IPS-NIHi11 (cell line): Measurements from ENCODE around the gene KLHL20.
A peak's percentile ranks its signal among the peaks of the same experiment; 100 is the strongest.
"Not testable (repeated sequence)": the region's sequence is repeated elsewhere in the genome, so short reads cannot be mapped to it uniquely, and the experiment has no call there.

ENCODE experiments used
- DNase-seq: peaks from one replicate; pipeline ENCODE4 v3.0.0; 2012; ENCODE audit warnings: mixed read lengths, low spot score

The KLHL20 gene

GRCh38 chr1:173753830-173754229, 39.0 kb downstream of the KLHL20 start:
- no peak for DNase-seq

DNA sequence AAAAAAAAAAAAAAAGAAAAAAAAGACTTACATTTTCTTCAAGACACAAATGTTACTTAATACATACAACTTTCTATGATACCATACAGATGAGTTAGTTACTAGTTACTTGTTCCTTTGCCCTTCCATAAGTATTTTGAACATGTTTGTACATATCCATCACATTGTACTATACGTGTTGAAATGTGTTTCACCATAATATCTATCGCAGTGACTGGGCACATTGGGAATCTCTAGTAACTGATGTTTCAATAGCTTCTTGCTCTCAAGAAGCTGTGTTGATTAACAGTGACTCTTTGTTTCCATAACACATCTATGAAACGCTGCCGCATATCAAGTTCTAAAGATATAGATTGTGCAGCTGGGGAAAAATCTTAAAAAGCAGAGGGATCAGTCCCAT, 42.9 kb downstream of the KLHL20 start:
- no peak for DNase-seq

DNA sequence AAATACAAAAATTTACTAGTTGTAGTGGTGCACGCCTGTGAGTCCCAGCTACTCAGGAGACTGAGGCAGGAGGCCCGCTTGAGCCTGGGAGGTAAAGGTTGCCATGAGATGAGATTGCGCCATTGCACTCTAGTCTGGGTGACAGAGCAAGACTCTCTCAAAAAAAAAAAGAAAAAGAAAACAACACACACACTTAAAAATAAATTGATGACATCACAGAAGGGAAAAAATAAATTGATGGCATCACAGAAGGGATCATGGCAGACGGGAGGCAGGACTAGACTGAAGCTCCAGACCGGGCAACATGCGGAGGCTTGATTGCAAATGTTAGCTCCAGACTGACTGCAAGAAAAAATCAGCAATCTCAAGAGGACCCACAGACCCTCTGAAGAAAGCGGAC, 43.3 kb downstream of the KLHL20 start:
- no peak for DNase-seq

DNA sequence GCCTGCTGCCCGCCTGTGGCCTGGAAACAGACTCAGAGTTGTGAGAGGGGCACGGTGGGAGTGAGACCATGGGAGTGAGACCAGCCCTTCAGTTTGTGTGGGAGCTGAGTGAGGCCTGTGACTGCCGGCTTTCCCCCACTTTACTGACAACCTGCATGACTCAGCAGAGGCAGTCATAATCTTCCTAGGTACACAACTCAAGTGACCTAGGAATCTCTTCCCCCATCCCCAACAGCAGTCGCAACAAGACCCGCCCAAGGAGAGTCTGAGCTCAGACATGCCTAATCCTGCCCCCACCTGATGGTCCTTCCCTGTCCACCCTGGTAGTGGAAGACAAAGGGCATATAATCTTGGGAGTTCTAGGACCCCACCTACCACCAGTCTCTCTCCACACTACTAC, 44.2 kb downstream of the KLHL20 start:
- DNase-seq, result no peak

DNA sequence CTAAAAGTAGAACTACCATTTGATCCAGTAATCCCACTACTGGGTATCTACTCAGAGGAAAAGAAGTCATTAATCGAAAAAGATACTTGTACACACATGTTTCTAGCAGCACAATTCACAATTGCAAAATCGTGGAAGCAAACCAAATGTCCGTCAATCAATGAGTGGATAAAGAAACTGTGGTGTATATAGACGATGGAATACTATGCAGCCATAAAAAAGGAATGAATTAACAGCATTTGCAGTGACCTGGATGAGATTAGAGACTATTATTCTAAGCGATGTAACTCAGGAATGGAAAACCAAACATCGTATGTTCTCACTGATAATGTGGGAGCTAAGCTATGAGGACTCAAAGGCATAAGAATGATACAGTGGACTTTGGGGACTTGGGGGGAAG, 49.5 kb downstream of the KLHL20 start:
- DNase-seq, result not testable (repeated sequence)

DNA sequence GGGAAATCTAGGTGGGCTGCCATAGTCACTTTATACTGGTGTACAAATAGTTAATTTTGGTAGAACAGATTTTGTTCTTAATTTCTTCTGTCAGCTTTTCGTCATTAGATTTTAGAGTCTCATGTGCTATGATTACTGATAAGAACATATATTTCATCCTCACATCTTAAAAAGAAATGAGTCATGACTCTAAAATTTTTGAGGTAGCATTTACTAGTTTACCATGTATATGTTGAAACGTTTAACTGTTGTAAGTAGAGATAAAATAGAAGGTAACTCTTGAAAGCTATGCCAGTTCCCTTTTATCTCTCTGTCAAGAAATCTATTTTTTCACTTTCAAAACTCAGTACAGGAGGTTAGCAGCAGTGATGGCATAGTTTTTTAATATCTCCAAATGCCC, 53.4 kb downstream of the KLHL20 start:
- no peak for DNase-seq

GRCh38 chr1:173768827-173769226, 54.0 kb downstream of the KLHL20 start:
- DNase-seq, result no peak

GRCh38 chr1:173770330-173770729, 55.5 kb downstream of the KLHL20 start:
- DNase-seq, result not testable (repeated sequence)

GRCh38 chr1:173771560-173771959, 56.8 kb downstream of the KLHL20 start:
- no peak for DNase-seq

DNA sequence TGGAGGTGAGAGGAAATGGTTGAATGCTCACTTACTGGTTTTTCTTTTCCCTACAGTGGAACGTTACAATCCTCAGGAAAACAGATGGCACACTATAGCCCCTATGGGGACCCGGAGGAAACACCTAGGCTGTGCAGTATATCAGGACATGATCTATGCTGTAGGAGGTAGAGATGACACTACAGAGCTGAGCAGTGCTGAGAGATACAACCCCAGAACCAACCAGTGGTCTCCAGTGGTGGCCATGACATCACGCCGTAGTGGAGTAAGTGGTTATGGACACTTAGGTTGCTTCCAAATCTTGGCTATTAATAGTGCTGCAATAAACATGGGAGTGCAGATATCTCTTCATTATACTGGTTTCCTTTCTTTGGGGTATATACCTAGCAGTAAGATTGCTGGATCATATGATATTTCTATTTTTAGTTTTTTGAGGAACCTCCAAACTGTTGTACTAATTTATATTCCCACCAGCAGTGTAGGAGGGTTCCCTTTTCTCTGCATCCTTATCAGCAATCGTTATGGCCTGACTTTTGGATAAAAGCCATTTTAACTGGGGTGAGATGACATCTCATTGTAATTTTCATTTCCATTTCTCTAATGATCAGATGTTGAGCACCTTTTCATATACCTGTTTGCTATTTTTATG, 60.9 kb downstream of the KLHL20 start:
- no peak for DNase-seq

GRCh38 chr1:173779936-173780335, 65.2 kb downstream of the KLHL20 start:
- DNase-seq, result no peak

GRCh38 chr1:173784997-173785396, 70.2 kb downstream of the KLHL20 start:
- no peak for DNase-seq

- no peak for DNase-seq
Observed at GRCh38 chr1:173789841-173790240, 75.1 kb downstream of the KLHL20 start.

- DNase-seq, result no peak
Observed at GRCh38 chr1:173798078-173798477, 83.3 kb downstream of the KLHL20 start.

DNA sequence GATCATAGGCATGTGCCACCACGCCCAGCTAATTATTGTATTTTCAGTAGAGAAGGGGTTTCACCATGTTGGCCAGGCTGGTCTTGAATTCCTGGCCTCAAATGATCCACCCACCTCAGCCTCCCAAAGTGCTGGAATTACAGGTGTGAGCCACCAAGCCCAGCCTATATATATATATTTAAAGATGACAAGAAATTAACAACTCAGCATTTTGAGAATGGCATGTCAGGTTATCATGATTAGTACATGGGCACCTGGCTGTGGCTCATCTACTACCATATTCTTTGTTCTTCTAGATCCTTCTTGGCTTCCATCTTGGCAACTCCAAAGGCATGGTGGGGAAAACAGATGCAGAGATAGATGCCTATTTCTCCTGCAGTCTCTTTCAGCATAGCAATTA, 85.2 kb downstream of the KLHL20 start:
- DNase-seq, result not testable (repeated sequence)

DNA sequence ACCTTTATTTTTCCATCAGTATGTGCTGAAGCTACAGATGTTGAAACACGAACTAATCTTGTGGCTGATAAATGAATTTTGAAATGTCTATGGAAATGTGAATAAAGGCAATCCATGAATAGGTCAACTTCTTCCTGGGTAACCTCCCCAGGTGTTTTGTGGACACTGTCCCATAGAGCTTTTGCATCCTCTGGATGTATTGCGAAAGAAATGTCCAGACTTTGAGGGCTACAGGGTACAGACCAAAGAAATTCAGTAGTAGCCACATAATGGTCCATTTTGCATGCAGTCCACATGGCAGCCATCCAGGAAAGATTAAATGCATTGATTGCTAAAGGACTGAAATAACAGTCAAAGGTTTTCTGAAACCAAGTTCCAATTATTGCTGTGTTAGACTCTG, 88.2 kb downstream of the KLHL20 start:
- no peak for DNase-seq

DNA sequence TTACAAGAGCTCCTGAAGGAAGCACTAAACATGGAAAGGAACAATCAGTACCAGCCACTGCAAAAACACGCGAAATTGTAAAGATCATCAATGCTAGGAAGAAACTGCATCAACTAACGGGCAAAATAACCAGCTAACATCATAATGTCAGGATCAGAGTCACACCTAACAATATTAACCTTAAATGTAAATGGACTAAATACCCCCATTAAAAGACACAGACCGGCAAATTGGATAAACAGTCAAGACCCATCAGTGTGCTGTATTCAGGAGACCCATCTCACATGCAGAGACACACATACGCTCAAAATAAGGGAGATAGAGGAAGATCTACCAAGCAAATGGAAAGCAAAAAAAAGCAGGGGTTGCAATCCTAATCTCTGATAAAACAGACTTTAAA, 98.9 kb downstream of the KLHL20 start:
- DNase-seq, result not testable (repeated sequence)

DNA sequence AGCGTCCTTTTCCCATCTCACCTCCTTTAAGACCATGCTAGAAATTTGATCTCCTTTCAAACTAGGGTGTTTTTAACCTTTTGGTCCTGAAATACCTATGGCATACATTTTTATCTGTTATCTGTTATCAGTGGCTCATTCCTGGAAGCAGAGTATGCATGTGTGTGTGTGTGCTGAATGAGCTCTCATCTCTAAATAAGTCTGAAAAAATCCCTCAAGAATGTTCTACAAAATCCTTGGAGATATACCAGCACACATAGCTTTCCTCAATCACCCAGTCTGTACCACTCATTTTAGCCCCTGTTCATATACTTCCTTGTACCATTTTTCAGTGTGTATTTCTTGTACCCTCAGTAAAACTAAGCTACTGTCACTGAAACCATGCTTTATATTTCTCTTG, 103.7 kb downstream of the KLHL20 start:
- no peak for DNase-seq

- no peak for DNase-seq
Observed at GRCh38 chr1:173821680-173822079, 106.9 kb downstream of the KLHL20 start.

DNA sequence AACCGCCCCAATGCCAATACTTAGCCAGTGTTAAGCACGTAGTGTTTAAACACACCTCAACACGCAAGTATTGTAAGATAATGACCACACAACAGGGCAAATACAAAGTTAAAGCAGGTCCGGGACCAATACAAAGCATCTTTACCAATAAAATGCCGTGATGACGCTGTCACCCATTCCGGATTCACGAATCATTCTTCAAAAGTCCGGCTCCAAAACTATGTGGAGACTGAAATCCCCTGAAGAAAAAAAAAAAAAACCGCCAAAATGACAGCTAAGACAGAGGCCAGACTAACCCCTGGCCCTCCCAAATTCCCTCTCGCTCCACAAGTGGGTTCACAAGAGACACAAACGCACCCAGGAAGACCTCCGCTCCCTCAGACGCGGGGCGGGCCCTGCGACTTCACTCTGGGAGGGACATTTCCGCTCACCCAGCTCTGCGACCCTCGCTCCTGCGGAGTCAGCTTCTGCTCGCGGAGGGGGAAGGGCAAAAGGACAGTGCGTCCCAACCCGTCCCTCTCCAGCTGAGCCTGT, 109.1 kb downstream of the KLHL20 start:
- no peak for DNase-seq

- peak; percentile 93 for DNase-seq
Observed at GRCh38 chr1:173824315-173825081, 109.7 kb downstream of the KLHL20 start, which contains the start of the genes CENPL and DARS2. TSS of gene CENPL (minus strand) at chr1:173824883. CDS start at chr1:173811299, 13,584 bp downstream. TSS of gene DARS2 (plus strand) at chr1:173824673. CDS start at chr1:173825230, 557 bp downstream.

DNA sequence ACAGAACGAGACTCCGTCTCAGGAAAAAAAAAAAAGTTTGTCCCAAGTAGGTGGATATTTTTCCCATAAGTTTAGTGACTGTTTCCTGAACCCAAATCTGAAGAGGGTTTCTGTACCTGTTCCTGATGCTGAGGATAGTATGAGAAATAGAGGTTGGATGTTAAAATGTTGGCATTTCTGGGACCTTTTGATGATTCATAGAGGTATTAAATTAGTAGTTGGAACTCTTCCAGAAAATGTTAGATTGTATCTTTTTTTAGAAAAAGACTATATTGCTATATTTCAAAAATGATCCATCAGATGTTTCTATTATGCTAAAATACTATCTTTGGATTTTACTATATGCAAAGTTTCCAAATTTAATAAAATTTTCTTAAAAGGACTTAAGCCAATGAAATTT, 112.8 kb downstream of the KLHL20 start:
- DNase-seq, result no peak

GRCh38 chr1:173832748-173833147, 118.0 kb downstream of the KLHL20 start:
- DNase-seq, result no peak
